Cardiac muscle cell (in vitro differentiated cells and primary cell): Measurements from ENCODE around the gene PHC2. TPM values are rescaled to one million over a fixed set of nuclear protein-coding genes. Genes with fewer than 3 reads are reported as not detected.

ENCODE experiments used
- DNase-seq, 2 donors: peaks; one replicate each; pipeline versions ENCODE4 v3.0.0 to v3.0.0-alpha.2; 2010 to 2017; ENCODE audit warnings: low read depth in 1 of 2, low spot score in 1 of 2
- H3K27ac ChIP-seq: fragments of 200-600 bp; sonication (generic); 2 replicates; pipeline ENCODE4 v1.5.1; 2016
- H3K27me3 ChIP-seq: fragments of 200-600 bp; sonication (generic); 2 replicates; pipeline ENCODE4 v1.6.0; 2016; ENCODE audit warnings: control low read depth
- H3K36me3 ChIP-seq: fragments of 200-600 bp; sonication (generic); 2 replicates; pipeline ENCODE4 v1.5.1; 2016; ENCODE audit warnings: control low read depth
- H3K4me1 ChIP-seq: fragments of 200-600 bp; sonication (generic); 2 replicates; pipeline ENCODE4 v1.8.1; 2017; ENCODE audit warnings: low read depth, mild to moderate bottlenecking, mixed run types
- H3K4me3 ChIP-seq: fragments of 200-600 bp; sonication (generic); 2 replicates; pipeline ENCODE4 v1.5.1; 2016; ENCODE audit warnings: mild to moderate bottlenecking
- H3K9me3 ChIP-seq: fragments of 200-600 bp; sonication (generic); 2 replicates; pipeline ENCODE4 v1.5.1; 2017; ENCODE audit warnings: low read depth, mild to moderate bottlenecking, control low read depth
- CTCF ChIP-seq: IDR thresholded peaks from 2 replicates; pipeline ENCODE4 v1.5.1; 2012; ENCODE audit warnings: low read depth, mild to moderate bottlenecking, low read length
- polyA plus RNA-seq: library from polyadenylated mRNA; unstranded; fragments of >200 nt; fragmentation: Nextera tagmentation; extraction: Ambion mirVana; gene quantifications from 2 replicates; pipeline ENCODE4 v1.2.1, GENCODE V29; 2016
- total RNA-seq: library from RNA; depleted of rRNA; stranded (reverse); fragments of >200 nt; gene quantifications from 2 replicates; pipeline ENCODE4 v1.2.3, GENCODE V29; 2016

PHC2 gene
- total and polyA plus RNA-seq, 2 experiments from 2014 or later = 81.8 to 86.0 TPM

GRCh38 chr1:33407352-33408092, 23.4 kb downstream of the PHC2 start:
- Histone ChIP-seq H3K27ac (no peak overlapping the region), H3K9me3 (no peaks in the 10 kb centered on the region), H3K27me3 (no peaks in the 10 kb centered on the region), H3K4me1 (no peaks in the 10 kb centered on the region), H3K36me3 (no peaks in the 10 kb centered on the region), H3K4me3 (no peak overlapping the region)
- no peak for TF ChIP-seq CTCF
- no peak for DNase-seq

- no peak for TF ChIP-seq CTCF
- H3K27ac ChIP-seq = no peak overlapping the region
- no peaks in the 10 kb centered on the region for H3K4me1 ChIP-seq
- H3K36me3 ChIP-seq = no peaks in the 10 kb centered on the region
- DNase-seq = no peak
- H3K4me3 ChIP-seq = no peak overlapping the region
- no peaks in the 10 kb centered on the region for H3K9me3 ChIP-seq
- no peaks in the 10 kb centered on the region for H3K27me3 ChIP-seq
These were observed 28.7 kb downstream of the PHC2 start for GRCh38 chr1:33402206-33402605.

GRCh38 chr1:33401471-33401870, 29.4 kb downstream of the PHC2 start:
- H3K4me3 ChIP-seq = no peak overlapping the region
- no peaks in the 10 kb centered on the region for H3K9me3 ChIP-seq
- no peak for TF ChIP-seq CTCF
- H3K27ac ChIP-seq = no peak overlapping the region
- H3K27me3 ChIP-seq = no peaks in the 10 kb centered on the region
- H3K4me1 ChIP-seq = no peaks in the 10 kb centered on the region
- no peak for DNase-seq
- no peaks in the 10 kb centered on the region for H3K36me3 ChIP-seq

- no peaks in the 10 kb centered on the region for H3K27me3 ChIP-seq
- DNase-seq = peak in 1 of 2 donors; percentile 19
- TF ChIP-seq CTCF = no peak
- no peaks in the 10 kb centered on the region for H3K36me3 ChIP-seq
- H3K4me1 ChIP-seq = no peaks in the 10 kb centered on the region
- no peak overlapping the region for H3K27ac ChIP-seq
- H3K9me3 ChIP-seq = no peaks in the 10 kb centered on the region
- no peak overlapping the region for H3K4me3 ChIP-seq
These were observed 30.6 kb downstream of the PHC2 start for GRCh38 chr1:33400153-33400911.

- Histone ChIP-seq H3K4me1 (no peaks in the 10 kb centered on the region), H3K36me3 (no peaks in the 10 kb centered on the region), H3K27me3 (no peaks in the 10 kb centered on the region), H3K9me3 (no peaks in the 10 kb centered on the region), H3K4me3 (no peak overlapping the region), H3K27ac (no peak overlapping the region)
- no peak for DNase-seq
- TF ChIP-seq CTCF = no peak
These were observed 31.5 kb downstream of the PHC2 start for GRCh38 chr1:33399375-33399774.
